CMK (cell line): Measurements from ENCODE around the gene FASTKD1.
"Not testable (repeated sequence)": the region's sequence is repeated elsewhere in the genome, so short reads cannot be mapped to it uniquely, and the experiment has no call there.

Source experiments
- DNase-seq: peaks from one replicate; pipeline ENCODE4 v3.0.0-alpha.2; 2010; ENCODE audit warnings: low read depth

FASTKD1 gene

DNA sequence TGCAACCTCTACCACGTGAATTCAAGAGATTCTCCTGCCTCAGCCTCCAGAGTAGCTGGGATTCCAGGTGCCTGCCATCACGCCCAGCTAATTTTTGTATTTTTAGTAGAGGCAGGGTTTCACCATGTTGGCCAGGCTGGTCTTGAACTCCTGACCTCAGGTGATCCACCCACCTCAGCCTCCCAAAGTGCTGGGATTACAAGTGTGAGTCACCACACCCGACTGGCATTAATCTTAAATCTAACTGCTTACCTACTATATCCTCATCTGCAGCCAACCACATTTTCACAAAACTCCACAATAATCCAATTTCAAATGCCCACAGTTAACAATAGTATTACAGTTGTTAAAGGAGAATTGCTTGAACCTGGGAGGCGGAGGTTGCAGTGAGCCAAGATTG is 2.9 kb downstream of the FASTKD1 start:
- not testable (repeated sequence) for DNase-seq

DNA sequence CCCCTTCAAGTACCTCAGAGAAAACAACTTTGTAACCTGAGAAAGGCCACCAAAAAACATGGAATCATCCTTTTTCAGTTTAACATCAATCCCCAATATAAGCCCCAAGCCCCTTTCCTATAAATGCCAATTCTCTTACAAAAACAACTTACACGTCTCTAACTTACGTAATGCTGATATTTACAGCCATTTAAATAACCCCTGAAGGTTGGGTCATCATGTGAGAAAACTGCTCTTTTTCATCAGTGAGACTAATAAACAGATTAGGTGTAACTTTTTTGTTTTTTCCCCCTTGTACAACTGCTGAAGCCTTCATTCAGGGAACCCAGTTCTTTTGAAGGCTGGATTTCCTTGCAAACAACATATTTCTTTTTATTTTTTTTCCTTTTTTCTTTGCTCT is 3.7 kb downstream of the FASTKD1 start:
- no peak for DNase-seq

DNA sequence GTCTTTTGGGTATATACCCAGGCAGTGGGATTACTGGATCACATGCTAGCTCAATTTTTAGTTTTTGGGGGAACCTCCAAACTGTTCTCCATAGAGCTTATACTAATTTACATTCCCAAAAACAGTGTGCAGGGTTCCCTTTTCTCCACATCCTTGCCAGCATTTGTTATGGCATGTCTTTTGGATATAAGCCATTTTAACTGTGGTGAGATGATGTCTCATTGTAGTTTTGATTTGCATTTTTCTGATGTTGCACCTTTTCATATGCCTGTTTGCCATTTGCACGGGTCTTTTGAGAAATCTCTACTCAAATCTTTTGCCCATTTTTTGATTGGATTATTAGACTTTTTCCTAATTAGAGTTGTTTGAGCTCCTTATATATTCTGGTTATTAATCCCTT is 8.0 kb downstream of the FASTKD1 start:
- no peak for DNase-seq

DNA sequence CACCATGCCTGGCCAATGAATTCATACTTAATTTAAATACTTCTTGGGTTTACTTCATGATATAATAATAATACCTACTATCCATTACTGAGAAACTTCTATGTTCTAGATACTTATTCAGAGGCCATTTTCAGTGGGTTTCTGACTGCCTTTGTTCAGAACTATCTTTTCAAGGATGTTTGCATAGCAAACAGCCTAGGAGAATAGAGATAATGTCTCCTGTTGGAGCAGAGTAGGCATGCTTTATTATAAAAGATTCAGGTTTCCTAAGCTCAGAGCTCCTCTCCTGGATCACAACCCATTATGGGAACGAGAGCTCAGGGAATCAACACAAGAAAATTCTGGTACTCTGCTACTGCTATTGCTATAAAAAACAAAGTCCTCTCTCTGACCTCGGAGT is 11.1 kb downstream of the FASTKD1 start:
- no peak for DNase-seq

DNA sequence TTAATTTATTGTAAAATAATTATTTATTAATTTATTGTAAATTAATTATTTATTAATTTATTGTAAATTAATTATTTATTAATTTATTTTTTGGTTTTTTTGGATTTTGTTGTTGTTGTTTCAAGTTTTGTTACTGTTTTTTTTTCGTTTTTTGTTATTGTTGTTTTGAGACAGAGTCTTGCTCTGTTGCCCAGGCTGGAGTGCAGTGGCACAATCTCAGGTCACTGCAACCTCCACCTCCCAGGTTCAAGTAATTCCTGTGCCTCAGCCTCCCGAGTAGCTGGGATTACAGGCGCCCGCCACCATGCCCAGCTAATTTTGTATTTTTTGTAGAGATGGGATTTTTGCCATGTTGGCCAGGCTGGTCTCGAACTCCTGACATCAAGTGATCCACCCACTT is 11.6 kb downstream of the FASTKD1 start:
- DNase-seq, result not testable (repeated sequence)

DNA sequence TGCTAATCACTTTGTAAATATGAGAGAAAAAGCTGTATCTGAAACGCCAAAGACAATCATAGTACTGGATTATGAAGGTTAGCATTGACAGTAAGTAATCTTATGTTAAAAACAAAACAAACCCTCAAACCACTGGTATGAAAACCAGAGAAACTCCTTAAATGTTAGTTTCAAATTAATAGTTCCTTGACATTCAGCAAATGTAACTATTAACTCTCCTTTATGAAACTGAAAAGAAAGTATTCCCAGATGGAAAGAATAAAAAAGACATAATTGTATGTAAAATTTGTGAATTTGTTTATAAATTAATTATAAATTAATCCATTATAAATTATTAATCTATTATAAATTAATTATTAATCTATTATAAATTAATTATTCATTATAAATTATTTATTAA is 12.3 kb downstream of the FASTKD1 start:
- no peak for DNase-seq

DNA sequence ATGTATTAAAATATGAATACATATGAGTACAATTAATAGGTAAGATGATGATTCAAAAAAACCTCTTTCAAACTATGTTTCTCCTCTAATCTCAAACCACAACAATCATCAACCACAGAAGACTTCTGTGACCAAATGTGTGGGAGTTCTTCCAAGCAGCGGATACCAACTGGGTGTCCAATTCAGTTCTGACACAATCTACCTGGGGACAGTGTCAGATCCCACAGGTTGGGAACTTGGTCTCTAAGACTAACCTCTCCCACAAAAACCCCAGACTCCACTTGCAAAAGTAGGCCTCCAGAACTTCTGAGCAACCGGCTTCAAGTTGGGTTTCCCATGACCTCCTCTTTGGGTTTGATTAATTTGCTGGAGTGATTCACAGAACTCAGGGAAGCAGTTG is 26.9 kb downstream of the FASTKD1 start:
- DNase-seq, result no peak

DNA sequence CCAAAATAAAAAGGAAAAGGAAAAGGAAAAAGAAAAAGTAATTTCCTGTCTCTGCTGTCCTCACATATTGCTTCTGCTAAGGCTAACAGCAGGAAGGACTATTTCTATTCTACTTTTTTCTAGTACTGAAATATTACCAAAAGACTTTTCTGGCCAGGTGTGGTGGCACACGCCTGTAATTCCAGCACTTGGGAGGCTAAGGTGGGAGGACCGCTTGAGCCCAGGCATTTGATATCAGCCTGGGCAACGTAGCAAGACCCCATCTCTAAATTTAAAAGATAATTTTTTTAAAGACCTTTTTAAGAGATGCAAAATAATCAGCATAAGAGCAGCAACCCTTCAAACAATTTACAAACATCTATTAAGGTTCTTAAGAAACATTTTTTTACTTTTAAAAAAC is 31.2 kb downstream of the FASTKD1 start:
- DNase-seq, result no peak

DNA sequence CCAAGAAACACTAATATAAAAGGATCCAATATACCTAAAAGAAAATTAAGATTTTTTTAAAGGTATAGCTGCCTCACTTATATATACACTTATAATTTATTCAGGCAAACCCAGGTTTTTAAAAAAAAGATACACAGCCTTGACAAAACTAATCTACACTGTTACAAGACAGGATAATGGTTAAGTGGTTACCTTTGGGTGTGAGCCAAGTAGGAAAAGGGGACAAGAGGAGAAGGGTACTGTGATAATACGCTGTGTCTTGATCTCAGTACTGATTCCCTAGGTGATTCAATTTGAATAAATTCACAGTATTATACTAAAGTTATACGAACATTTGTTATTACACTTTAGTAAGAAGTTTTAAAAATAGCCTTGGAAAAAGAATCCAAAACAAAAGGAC is 33.5 kb downstream of the FASTKD1 start:
- no peak for DNase-seq

DNA sequence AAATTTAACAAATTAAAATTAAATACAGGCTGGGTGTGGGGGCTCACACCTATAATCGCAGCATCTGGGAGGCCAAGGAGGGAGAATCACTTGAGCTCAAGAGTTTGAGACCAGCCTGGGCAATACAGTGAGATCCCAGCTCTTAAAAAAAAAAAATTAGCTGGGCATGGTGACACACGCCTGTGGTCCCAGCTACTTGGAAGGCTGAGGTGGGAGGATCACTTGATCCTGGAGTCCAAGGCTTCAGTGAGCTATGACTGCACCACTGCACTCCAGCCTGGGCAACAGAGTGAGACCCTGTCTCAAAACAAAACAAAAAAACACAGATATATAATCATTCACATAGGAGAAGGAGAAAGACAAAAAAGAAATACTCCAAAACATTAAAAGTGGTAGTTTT is 34.2 kb downstream of the FASTKD1 start:
- not testable (repeated sequence) for DNase-seq

DNA sequence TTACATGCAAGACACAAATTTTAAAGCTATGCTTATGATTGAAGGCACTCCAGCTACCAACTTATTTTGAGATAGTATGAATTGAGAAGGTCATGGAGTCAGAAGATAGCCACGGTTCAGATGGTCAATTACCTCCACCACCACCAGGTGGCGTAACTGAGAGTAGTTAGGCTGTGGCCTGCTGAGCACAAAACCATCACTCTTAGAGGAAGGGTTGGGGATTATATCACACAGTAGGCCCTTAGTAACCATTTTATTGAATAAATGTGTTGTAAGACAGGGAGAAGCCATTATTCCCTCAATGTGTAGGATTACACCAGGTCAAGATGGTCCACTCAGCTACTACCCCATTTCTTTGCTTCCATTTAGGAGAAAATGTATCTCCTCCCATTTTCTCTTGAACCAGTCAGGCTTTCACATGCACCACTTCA is 45.4 kb downstream of the FASTKD1 start:
- peak; percentile 57 for DNase-seq

DNA sequence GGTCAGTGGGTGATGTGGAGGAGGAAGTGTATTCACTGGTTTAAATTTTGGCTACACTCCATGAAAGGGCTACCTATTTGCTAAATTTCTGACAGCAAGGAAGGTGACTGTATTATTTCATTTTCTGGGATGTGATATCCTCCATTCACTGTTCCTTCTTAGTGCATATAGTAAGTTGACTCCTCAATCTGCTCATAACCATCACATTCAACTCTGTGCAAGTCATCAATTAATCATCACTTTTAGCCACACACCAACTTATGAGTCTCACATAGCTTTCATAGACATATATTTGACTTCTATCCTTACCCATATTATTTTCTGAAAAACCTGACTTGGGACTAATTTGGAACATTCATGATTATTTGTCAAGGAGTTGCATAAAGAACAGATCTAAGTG is 47.2 kb downstream of the FASTKD1 start:
- DNase-seq, result no peak

DNA sequence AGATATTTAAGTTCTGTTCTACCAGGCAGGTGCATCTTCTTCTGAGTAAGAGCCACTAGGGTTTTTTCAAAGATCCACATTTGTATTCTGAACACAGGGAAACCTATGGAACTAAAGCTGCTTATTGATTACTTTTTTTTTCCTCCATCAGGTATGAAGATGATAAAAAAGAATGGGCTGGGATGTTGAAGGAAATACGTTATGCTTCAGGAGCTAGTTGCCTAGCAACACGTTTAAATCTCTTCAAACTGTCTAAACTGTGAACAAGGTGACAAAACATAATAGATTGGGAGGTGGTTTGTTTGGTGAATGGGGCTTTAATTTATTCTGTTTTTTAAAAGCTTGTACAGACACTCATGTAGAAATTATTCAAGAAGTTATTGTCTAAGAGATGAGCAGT is 48.2 kb downstream of the FASTKD1 start:
- DNase-seq, result no peak

DNA sequence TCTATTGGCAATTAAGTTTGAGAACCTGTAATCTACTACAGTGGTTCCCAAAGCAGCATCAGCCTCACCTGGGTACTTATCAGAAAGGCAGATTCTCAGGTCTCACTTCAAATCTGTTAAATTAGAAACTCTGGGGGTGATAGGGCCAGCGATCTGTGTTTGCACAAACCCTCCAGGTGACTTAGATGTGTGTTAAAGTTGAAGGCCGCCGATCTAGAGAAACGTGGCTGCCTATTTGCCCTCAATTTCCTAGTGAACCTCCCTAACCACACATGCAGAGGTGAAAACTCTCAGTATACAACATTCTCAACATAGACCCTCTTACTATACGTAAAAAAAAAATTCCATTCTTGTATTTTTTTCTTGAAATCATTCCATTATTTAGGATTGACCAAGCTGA is 50.0 kb downstream of the FASTKD1 start:
- DNase-seq, result no peak

DNA sequence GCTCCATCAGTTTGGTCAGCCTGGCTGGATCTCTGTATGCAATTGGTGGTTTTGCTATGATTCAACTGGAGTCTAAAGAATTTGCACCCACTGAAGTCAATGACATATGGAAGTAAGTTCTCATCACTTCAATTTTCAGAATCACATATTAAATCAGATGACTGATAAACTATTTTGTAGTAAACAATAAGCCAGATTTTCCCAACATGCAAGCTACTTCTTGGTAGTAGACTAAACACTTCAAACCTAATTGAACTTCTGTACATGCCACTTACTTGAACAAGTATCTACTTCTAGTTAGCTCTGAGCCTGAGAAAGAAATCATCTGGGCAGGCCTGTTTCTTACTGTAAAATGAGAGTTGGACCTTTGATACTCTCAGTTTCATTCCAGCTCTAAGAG is 52.8 kb downstream of the FASTKD1 start:
- DNase-seq, result no peak

DNA sequence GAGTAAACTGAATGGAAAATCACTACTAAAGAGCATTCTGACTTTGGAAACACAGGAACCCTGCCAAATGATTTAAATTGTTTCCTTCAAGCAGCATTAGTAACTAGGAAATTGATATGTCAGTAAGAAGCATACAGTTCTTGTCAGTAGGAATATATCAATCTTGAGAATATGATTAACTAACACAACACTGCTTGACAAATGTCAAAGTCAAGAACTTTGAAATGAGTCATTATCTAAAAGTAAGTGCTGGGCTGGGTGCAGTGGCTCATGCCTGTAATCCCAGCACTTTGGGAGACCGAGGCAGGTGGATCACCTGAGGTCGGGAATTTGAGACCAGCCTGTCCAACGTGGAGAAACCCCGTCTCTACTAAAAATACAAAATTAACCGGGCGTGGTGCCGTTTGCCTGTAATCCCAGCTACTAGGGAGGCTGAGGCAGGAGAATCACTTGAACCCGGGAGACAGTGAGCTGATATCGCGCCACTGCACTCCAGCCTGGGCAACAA is 57.1 kb downstream of the FASTKD1 start:
- DNase-seq, result not testable (repeated sequence)

DNA sequence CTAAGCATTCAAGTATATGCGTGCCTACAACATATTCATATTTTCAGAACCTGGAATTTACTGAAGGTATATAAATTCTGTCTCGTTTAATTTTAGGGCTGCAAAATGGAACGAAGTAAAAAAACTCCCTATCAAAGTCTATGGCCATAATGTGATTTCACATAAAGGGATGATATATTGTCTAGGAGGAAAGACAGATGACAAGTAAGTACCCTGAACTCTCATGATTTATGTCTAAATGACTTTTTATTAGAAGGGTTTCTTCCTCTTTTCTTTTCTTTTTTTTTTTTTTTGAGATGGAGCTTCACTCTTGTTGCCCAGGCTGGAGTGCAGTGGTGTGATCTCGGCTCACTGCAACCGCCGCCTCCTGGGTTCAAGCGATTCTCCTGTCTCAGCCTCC is 58.9 kb downstream of the FASTKD1 start:
- not testable (repeated sequence) for DNase-seq

DNA sequence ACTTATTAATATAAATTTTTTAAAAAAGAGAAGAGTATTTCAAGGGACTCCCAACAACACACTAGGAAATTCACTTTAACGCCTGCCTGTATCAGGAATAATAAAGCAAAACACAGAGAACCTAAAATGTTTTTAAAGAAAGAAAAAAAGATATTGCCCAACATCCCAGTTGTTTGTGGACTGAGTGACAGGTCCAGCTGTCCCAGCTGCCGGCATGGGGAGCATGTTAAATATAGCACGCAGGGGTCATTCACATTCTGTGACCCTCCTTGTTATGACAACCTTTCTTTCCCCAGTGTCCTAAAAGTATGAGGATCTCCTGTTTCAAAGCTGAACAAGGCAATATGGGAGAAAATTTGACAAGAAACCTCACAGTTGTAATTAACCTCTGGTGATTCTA is 59.7 kb downstream of the FASTKD1 start:
- DNase-seq, result no peak

DNA sequence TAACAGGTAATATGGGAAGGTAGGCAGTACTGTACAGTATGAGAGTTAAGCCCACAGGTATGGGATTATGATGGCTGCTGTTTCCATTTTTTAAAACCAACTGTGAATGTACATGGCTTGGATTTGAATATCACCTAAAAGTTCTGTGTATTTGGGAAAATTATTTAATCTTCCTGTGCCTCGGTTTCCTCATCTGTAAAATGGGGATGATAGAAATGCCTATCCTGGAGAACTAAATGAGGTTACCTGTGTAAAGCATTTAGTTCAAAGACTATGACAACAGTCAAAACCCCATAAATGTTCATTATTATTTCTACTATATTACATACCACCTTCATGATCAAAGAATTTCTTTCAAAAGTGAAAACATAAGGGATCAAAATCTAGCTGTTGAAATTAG is 60.6 kb downstream of the FASTKD1 start:
- DNase-seq, result no peak

DNA sequence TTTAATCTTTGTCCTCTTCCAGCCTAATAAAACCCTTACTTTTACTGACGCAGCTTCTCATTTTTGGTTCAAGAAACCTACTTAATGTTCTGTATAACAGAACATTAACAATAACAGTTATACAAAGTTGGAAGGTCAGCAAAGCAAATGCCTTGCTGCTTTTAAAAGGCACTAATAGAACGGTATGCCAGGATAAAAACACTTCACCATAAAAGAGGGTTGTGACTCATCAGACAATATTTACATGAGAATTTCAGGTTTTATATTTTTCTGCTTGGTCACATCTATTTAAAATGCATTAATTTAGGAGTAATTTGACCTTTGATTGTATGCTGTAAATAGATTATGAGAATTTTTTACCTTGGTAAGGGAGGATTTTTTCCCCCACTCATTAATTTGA is 61.1 kb downstream of the FASTKD1 start:
- no peak for DNase-seq

DNA sequence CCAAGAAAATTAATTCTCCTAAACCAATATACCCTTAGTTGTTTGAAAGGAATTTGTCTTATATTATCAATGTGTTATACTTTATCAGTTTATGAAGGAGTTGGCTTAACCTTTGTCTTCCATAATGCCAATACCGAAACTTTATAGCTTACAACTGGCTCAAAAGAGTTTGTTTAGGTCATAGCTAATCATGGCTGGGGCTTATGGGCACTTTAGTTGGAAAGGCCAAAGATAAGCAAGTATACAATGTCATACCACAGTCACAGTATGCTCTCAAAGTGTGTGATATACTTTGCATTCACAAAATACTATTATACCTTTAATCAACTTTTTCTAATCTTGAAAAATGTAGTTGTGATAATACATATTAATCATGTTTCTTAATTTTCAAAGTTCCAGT is 61.8 kb downstream of the FASTKD1 start:
- no peak for DNase-seq

DNA sequence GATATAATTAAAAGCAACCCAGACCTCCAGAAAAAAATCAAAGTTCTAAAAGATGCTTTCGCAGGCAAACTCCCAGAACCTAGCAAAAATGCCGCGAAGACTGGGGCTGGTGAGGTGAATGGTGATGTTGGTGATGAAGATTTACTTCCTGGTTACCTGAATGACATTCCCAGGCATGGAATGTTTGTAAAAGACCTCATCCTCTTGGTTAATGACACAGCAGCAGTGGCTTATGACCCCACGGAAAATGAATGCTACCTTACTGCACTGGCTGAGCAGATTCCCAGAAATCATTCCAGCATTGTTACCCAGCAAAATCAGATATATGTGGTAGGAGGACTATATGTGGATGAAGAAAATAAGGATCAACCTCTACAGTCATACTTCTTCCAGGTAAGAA is 63.2 kb downstream of the FASTKD1 start:
- no peak for DNase-seq

DNA sequence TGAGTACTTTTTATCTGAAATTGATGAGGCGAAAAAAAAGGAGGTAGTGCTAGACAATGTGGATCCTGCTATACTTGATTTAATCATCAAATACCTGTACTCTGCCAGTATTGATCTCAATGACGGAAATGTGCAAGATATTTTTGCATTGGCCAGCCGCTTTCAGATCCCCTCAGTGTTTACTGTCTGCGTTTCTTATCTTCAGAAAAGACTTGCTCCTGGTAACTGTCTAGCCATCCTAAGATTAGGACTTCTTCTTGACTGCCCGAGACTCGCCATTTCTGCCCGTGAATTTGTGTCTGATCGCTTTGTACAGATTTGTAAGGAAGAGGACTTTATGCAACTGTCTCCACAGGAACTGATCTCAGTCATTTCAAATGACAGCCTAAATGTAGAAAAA is 63.7 kb downstream of the FASTKD1 start:
- no peak for DNase-seq

DNA sequence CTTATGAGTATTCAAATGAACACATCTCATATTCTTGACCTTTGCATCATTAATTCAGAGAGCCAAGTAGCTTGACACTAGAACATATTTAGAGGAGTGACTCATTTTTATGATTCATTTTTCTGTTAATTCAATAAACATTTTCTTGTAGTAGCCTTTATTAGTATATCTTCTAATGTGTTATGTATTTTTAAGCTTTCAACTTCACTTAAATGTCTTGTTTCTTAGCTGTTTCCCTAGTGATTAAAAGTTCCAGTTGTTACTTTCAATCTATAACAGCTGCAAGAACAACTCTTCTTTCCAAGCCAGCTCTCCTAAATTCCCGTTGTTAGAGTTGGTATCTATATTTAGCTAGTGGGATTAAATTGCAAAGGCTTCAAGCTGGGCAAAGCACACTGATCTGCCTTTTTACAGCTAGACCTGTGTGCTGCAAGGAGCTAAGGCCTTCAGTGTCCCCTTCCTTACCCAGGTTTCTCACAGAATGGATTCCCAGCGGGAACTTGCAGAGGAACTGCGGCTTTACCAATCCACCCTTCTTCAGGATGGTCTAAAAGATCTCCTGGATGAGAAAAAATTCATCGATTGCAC is 64.3 kb downstream of the FASTKD1 start, which contains the start of gene KLHL41:
KLHL41 (plus strand) TSS at position 405 of the 588 bp plus-strand sequence; CDS start at position 482, 77 bp downstream.
- no peak for DNase-seq
